ENCODE data around the gene SLC1A6.

SLC1A6 gene

DNA sequence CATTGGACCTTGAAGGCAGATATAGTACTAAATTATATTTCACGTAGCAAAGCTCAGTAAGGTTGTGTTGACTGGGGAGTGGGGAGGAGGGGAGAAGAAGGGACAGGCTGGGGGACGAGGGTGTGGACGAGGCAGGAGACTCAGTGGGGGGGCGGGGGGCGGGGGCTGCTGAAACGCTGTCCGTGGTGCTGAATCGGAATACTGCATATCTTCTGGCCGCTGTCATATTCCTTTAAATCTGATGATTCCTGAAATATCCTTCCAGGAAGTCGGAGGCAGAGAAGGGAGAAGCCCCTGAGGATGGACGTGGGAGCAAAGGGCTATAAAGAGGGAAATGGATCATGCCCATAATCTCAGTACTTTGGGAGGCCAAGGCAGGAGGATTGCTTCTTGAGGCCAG, 34.9 kb upstream of the SLC1A6 start:
- Histone ChIP-seq H3K9me2 (replicated peaks; ENCODE audit: insufficient read depth, low read length) (no peaks in the 10 kb centered on the region), H3K79me2 (ENCODE audit: low read length) (no peaks in the 10 kb centered on the region), H3K4me3 (ENCODE audit: low read length) (no peak overlapping the region), H4K20me1 (ENCODE audit: insufficient read depth, low read length) (no peaks in the 10 kb centered on the region), H3K4me1 (ENCODE audit: low read length) (no peaks in the 10 kb centered on the region), H3K36me3 (replicated peaks; ENCODE audit: insufficient read depth, low read length) (no peaks in the 10 kb centered on the region), H2AFZ (ENCODE audit: low read length) (no peak overlapping the region), H3K9ac (ENCODE audit: low read length) (no peak overlapping the region), H3K4me2 (ENCODE audit: low read depth, low read length) (no peak overlapping the region), H3F3A (ENCODE audit: insufficient read depth, low read length) (no peaks in the 10 kb centered on the region), H3K9me3 (replicated peaks; ENCODE audit: insufficient read depth, low read length) (no peaks in the 10 kb centered on the region), H3K27me3 (replicated peaks; ENCODE audit: insufficient read depth, low read length) (peaks cover 8% of the 10 kb centered on the region), H3K27ac (ENCODE audit: low read length) (no peak overlapping the region)
- TF ChIP-seq, protein P1, sequence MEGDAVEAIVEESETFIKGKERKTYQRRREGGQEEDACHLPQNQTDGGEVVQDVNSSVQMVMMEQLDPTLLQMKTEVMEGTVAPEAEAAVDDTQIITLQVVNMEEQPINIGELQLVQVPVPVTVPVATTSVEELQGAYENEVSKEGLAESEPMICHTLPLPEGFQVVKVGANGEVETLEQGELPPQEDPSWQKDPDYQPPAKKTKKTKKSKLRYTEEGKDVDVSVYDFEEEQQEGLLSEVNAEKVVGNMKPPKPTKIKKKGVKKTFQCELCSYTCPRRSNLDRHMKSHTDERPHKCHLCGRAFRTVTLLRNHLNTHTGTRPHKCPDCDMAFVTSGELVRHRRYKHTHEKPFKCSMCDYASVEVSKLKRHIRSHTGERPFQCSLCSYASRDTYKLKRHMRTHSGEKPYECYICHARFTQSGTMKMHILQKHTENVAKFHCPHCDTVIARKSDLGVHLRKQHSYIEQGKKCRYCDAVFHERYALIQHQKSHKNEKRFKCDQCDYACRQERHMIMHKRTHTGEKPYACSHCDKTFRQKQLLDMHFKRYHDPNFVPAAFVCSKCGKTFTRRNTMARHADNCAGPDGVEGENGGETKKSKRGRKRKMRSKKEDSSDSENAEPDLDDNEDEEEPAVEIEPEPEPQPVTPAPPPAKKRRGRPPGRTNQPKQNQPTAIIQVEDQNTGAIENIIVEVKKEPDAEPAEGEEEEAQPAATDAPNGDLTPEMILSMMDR (IDR thresholded peaks at IDR 0.05; ENCODE audit: low read length): no peak
- TF ChIP-seq EZH2 (optimal IDR thresholded peaks at IDR 0.05; ENCODE audit: low read depth, low read length): no peak
- no peak for TF ChIP-seq EZH2phosphoT487 (IDR thresholded peaks at IDR 0.05; ENCODE audit: low read length)
- no peak for DNase-seq

DNA sequence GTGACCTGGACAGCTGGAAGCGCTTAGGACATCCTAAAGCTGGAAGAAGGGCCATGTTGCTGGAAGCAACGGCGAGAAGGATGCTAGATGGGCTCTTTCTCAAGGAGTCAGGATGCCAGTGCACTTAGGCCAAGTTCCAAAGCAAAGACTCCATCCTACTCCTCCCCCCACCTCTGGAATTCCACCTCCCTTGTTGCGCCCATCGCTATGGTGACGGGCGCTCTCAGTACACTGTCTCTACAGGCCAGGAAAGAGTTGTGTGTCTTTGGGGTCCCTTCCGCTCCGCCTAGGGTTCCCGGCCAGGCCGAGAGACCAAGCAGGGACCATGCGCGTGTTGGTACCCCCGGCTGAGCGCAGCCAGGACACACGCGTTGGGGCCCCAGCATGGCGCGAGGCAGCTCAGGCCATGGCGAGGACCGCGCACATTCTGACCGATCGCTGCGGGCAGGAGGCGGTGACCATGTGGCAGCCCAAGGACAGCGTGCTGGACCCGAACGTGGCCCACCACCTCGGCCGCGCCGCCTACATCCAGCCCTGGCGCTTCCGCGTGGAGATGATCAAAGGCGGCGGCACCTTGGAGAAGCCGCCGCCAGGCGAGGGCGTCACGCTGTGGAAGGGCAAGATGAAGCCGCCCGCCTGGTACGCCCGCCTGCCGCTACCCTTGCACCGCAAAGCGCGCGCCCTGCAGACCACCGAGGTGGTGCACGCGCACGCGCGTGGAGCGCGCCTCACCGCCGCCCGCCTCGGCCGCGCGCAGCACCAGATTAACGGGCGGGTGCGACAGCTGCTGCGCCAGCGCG, 31.0 kb upstream of the SLC1A6 start:
- Histone ChIP-seq H3K27me3 (replicated peaks; ENCODE audit: insufficient read depth, low read length) (peaks cover 19% of the 10 kb centered on the region), H3F3A (ENCODE audit: insufficient read depth, low read length) (no peaks in the 10 kb centered on the region), H3K9me3 (replicated peaks; ENCODE audit: insufficient read depth, low read length) (no peaks in the 10 kb centered on the region), H4K20me1 (ENCODE audit: insufficient read depth, low read length) (no peaks in the 10 kb centered on the region), H3K9ac (ENCODE audit: low read length) (no peak overlapping the region), H3K4me3 (ENCODE audit: low read length) (no peak overlapping the region), H3K4me1 (ENCODE audit: low read length) (no peaks in the 10 kb centered on the region), H3K9me2 (replicated peaks; ENCODE audit: insufficient read depth, low read length) (no peaks in the 10 kb centered on the region), H3K4me2 (ENCODE audit: low read depth, low read length) (no peak overlapping the region), H3K27ac (ENCODE audit: low read length) (no peak overlapping the region), H3K79me2 (ENCODE audit: low read length) (no peaks in the 10 kb centered on the region), H2AFZ (ENCODE audit: low read length) (no peak overlapping the region), H3K36me3 (replicated peaks; ENCODE audit: insufficient read depth, low read length) (no peaks in the 10 kb centered on the region)
- no peak for DNase-seq
- TF ChIP-seq EZH2phosphoT487 (IDR thresholded peaks at IDR 0.05; ENCODE audit: low read length): no peak
- TF ChIP-seq, protein P1 (IDR thresholded peaks at IDR 0.05; ENCODE audit: low read length): no peak
- no peak for TF ChIP-seq EZH2 (optimal IDR thresholded peaks at IDR 0.05; ENCODE audit: low read depth, low read length)

DNA sequence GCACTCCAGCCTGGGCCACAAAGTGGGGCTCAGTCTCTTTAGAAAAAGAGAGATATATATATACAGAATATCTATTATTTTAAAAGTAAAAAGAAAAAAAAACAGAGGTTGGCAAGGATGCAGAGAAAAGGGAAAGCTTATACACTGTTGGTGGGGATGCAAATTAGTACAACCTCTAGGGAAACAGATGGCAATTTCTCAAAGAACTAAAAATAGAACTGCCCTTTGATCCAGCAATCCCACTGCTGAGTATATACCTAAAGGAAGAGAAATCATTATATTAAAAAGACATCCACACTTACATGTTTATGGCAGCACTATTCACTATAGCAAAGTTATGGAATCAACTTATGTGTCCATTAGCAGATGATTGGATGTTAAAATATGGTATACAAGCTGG, 28.6 kb upstream of the SLC1A6 start:
- Histone ChIP-seq H3K4me1 (ENCODE audit: low read length) (no peaks in the 10 kb centered on the region), H3K9me3 (replicated peaks; ENCODE audit: insufficient read depth, low read length) (no peaks in the 10 kb centered on the region), H3K27me3 (replicated peaks; ENCODE audit: insufficient read depth, low read length) (peaks cover 35% of the 10 kb centered on the region), H3K9ac (ENCODE audit: low read length) (no peak overlapping the region), H3K9me2 (replicated peaks; ENCODE audit: insufficient read depth, low read length) (no peaks in the 10 kb centered on the region), H3K4me2 (ENCODE audit: low read depth, low read length) (no peak overlapping the region), H3K27ac (ENCODE audit: low read length) (no peak overlapping the region), H3K79me2 (ENCODE audit: low read length) (no peaks in the 10 kb centered on the region), H3F3A (ENCODE audit: insufficient read depth, low read length) (no peaks in the 10 kb centered on the region), H2AFZ (ENCODE audit: low read length) (no peak overlapping the region), H3K4me3 (ENCODE audit: low read length) (no peak overlapping the region), H4K20me1 (ENCODE audit: insufficient read depth, low read length) (no peaks in the 10 kb centered on the region), H3K36me3 (replicated peaks; ENCODE audit: insufficient read depth, low read length) (no peaks in the 10 kb centered on the region)
- TF ChIP-seq EZH2phosphoT487 (IDR thresholded peaks at IDR 0.05; ENCODE audit: low read length): no peak
- no peak for TF ChIP-seq EZH2 (optimal IDR thresholded peaks at IDR 0.05; ENCODE audit: low read depth, low read length)
- TF ChIP-seq, protein P1 (IDR thresholded peaks at IDR 0.05; ENCODE audit: low read length): no peak
- DNase-seq: no peak

Measured in MM.1S (cell line).